Neural crest cell (in vitro differentiated cells): ENCODE measurements around the gene WDFY3. TPM values are rescaled to one million over a fixed set of nuclear protein-coding genes. Genes with fewer than 3 reads are reported as not detected.

ENCODE experiments used
- DNase-seq: peaks from one replicate; pipeline ENCODE4 v3.0.0; 2021; ENCODE audit warnings: low read depth, mixed read lengths, low spot score
- H3K27ac Mint-ChIP-seq: one replicate; pipeline ENCODE4 v1.8.0; 2021; ENCODE audit warnings: mild to moderate bottlenecking, mixed read lengths; ENCODE audit not compliant: unreplicated experiment
- H3K27me3 Mint-ChIP-seq: 2 replicates; pipeline ENCODE4 v1.8.0; 2021; ENCODE audit warnings: low read depth, mild to moderate bottlenecking, mixed read lengths
- H3K36me3 Mint-ChIP-seq: 2 replicates; pipeline ENCODE4 v1.8.0; 2021; ENCODE audit warnings: low read depth, mild to moderate bottlenecking, mixed read lengths
- H3K4me1 Mint-ChIP-seq: 2 replicates; pipeline ENCODE4 v1.8.0; 2021; ENCODE audit warnings: mixed read lengths
- H3K4me3 Mint-ChIP-seq: one replicate; pipeline ENCODE4 v1.8.0; 2021; ENCODE audit warnings: mild to moderate bottlenecking, mixed read lengths
- H3K9me3 Mint-ChIP-seq: 2 replicates; pipeline ENCODE4 v1.8.0; 2021; ENCODE audit warnings: mixed read lengths
- CTCF ChIP-seq: fragments of 200-600 bp; sonication (generic); conservative IDR thresholded peaks from 2 replicates; pipeline ENCODE4 v1.5.0; 2021; ENCODE audit warnings: antibody characterized with exemption, mild to moderate bottlenecking
- total RNA-seq: library from RNA; stranded (reverse); gene quantifications from 2 replicates; pipeline ENCODE4 v1.2.1, GENCODE V29; 2021

Gene WDFY3
- total RNA-seq, 1 donor from 2014 or later, result 53.5 TPM

- H3K4me3 Mint-ChIP-seq, result no peak overlapping the region
- H3K27ac Mint-ChIP-seq, result no peak overlapping the region
- no peaks in the 10 kb centered on the region for H3K9me3 Mint-ChIP-seq
- peaks cover 16% of the 10 kb centered on the region for H3K36me3 Mint-ChIP-seq
- no peak for DNase-seq
- TF ChIP-seq CTCF, result no peak
- H3K4me1 Mint-ChIP-seq, result peaks cover 4% of the 10 kb centered on the region
- H3K27me3 Mint-ChIP-seq, result no peaks in the 10 kb centered on the region
These were observed 167.2 kb downstream of the WDFY3 start for GRCh38 chr4:84799318-84799717.

- no peak for TF ChIP-seq CTCF
- H3K36me3 Mint-ChIP-seq, result peaks cover 17% of the 10 kb centered on the region
- H3K4me3 Mint-ChIP-seq, result no peak overlapping the region
- H3K4me1 Mint-ChIP-seq, result peaks cover 4% of the 10 kb centered on the region
- no peak for DNase-seq
- no peaks in the 10 kb centered on the region for H3K9me3 Mint-ChIP-seq
- H3K27ac Mint-ChIP-seq, result no peak overlapping the region
- no peaks in the 10 kb centered on the region for H3K27me3 Mint-ChIP-seq
These were observed 170.1 kb downstream of the WDFY3 start for GRCh38 chr4:84796394-84796793.

- DNase-seq, result no peak
- H3K36me3 Mint-ChIP-seq, result peaks cover 11% of the 10 kb centered on the region
- H3K27me3 Mint-ChIP-seq, result no peaks in the 10 kb centered on the region
- H3K4me1 Mint-ChIP-seq, result peaks cover 4% of the 10 kb centered on the region
- H3K4me3 Mint-ChIP-seq, result no peak overlapping the region
- TF ChIP-seq CTCF, result no peak
- no peaks in the 10 kb centered on the region for H3K9me3 Mint-ChIP-seq
- H3K27ac Mint-ChIP-seq, result no peak overlapping the region
These were observed 173.9 kb downstream of the WDFY3 start for GRCh38 chr4:84792366-84793301.

- peaks cover 16% of the 10 kb centered on the region for H3K36me3 Mint-ChIP-seq
These were observed 175.5 kb downstream of the WDFY3 start for GRCh38 chr4:84790769-84791565.

More at GRCh38 chr4:84790769-84791565, 175.5 kb downstream of the WDFY3 start:
- H3K27ac Mint-ChIP-seq, result no peak overlapping the region
- H3K4me1 Mint-ChIP-seq, result no peaks in the 10 kb centered on the region
- no peak for DNase-seq
- H3K4me3 Mint-ChIP-seq, result no peak overlapping the region
- H3K9me3 Mint-ChIP-seq, result no peaks in the 10 kb centered on the region
- TF ChIP-seq CTCF, result no peak
- no peaks in the 10 kb centered on the region for H3K27me3 Mint-ChIP-seq
